NCI-H1092 treated with DMSO at 0.1 percent for 48 hours (cell line): Measurements from ENCODE around the gene SNORC.

Source experiments
- DNase-seq: peaks from one replicate; lab custom pipeline; 2025; lab: John Stamatoyannopoulos, UW

SNORC gene

GRCh38 chr2:232869138-232870017 lies 686 bp upstream of the SNORC start:
- DNase-seq: no peak

- DNase-seq: no peak
These were observed 805 bp downstream of the SNORC start for GRCh38 chr2:232870766-232871371.

GRCh38 chr2:232871418-232871834 lies 1.4 kb downstream of the SNORC start:
- DNase-seq: no peak

GRCh38 chr2:232871835-232872736 lies 2.0 kb downstream of the SNORC start:
- no peak for DNase-seq

- no peak for DNase-seq
These were observed 2.8 kb downstream of the SNORC start for GRCh38 chr2:232872826-232873225.

GRCh38 chr2:232873292-232873908 lies 3.3 kb downstream of the SNORC start:
- DNase-seq: no peak

GRCh38 chr2:232873909-232874641 lies 4.0 kb downstream of the SNORC start:
- DNase-seq: no peak

GRCh38 chr2:232874677-232875223 lies 4.7 kb downstream of the SNORC start:
- DNase-seq: no peak

- DNase-seq: peak; percentile 11
These were observed 5.4 kb downstream of the SNORC start for GRCh38 chr2:232875256-232876121.

GRCh38 chr2:232876161-232876977 lies 6.3 kb downstream of the SNORC start:
- DNase-seq: peak; percentile 22

GRCh38 chr2:232876978-232877441 lies 6.9 kb downstream of the SNORC start:
- DNase-seq: no peak

GRCh38 chr2:232877940-232878511 lies 8.0 kb downstream of the SNORC start:
- DNase-seq: no peak

- DNase-seq: no peak
These were observed 9.0 kb downstream of the SNORC start for GRCh38 chr2:232878855-232879617.

- DNase-seq: no peak
These were observed 9.8 kb downstream of the SNORC start for GRCh38 chr2:232879618-232880494.

GRCh38 chr2:232880764-232881351 lies 10.8 kb downstream of the SNORC start:
- DNase-seq: no peak

- DNase-seq: no peak
These were observed 12.0 kb downstream of the SNORC start for GRCh38 chr2:232882085-232882484.
